Right lobe of liver (tissue), 4 donors: ENCODE measurements around the gene ADPRHL1.

Experiments used
- CTCF ChIP-seq, 4 donors: fragments of 200-600 bp in 3 of 4; fragments of 450-650 bp in 1 of 4; IDR thresholded peaks; one replicate each; pipeline versions ENCODE4 v1.5.1 to v1.8.0; 2016 to 2022; ENCODE audit warnings: antibody characterized with exemption in 4 of 4, mild to moderate bottlenecking in 2 of 4
- POLR2A ChIP-seq: fragments of 450-650 bp; IDR thresholded peaks from one replicate; pipeline ENCODE4 v1.6.1; 2017; ENCODE audit warnings: antibody characterized with exemption, mild to moderate bottlenecking
- donor health status: DM: no; HTN: no; CAD: no.
- donor health status: DM: no; HTN: no; CAD: no.
- donor health status: DM: no; HTN: yes; CAD: no.

- TF ChIP-seq CTCF (IDR thresholded peaks at IDR 0.05) (no peak), POLR2A (no peak)
Observed at GRCh38 chr13:113502686-113503085, 49.4 kb upstream of the ADPRHL1 start.
